Fibroblast of lung (primary cell): ENCODE measurements around the gene LBH. TPM values are rescaled to one million over a fixed set of nuclear protein-coding genes. Genes with fewer than 3 reads are reported as not detected.

Experiments
- DNase-seq, 2 donors: peaks; one replicate each; pipeline versions ENCODE4 v3.0.0 to v3.0.0-alpha.2; 2010; ENCODE audit warnings: low read depth in 2 of 2
- H2AFZ ChIP-seq: 2 replicates; pipeline ENCODE4 v1.5.1; 2012; ENCODE audit warnings: low read length, control low read depth, inconsistent platforms
- H3K27ac ChIP-seq: 2 replicates; pipeline ENCODE4 v1.5.1; 2011; ENCODE audit warnings: low read length, control low read depth; ENCODE audit not compliant: insufficient read depth
- H3K27me3 ChIP-seq: 2 replicates; pipeline ENCODE4 v1.5.1; 2011; ENCODE audit warnings: mild to moderate bottlenecking, low read length; ENCODE audit not compliant: control insufficient read depth, insufficient read depth
- H3K36me3 ChIP-seq: 2 replicates; pipeline ENCODE4 v1.5.1; 2011; ENCODE audit warnings: low read length; ENCODE audit not compliant: control insufficient read depth, insufficient read depth
- H3K4me1 ChIP-seq: 2 replicates; pipeline ENCODE4 v1.5.1; 2011; ENCODE audit warnings: low read length; ENCODE audit not compliant: control insufficient read depth, insufficient read depth; ENCODE audit errors: extremely low read depth
- H3K4me2 ChIP-seq: 2 replicates; pipeline ENCODE4 v1.5.1; 2011; ENCODE audit warnings: low read length, control low read depth; ENCODE audit not compliant: insufficient read depth; ENCODE audit errors: extremely low read depth
- H3K4me3 ChIP-seq, 4 experiments: fragments of 200-600 bp in 1 of 4; sonication (generic) in 1 of 4; replicated peaks in 1 of 4; 2 replicates each; pipeline ENCODE4 v1.5.1; 2011 to 2016; ENCODE audit warnings: low read length in 4 of 4, low read depth in 3 of 4, mild to moderate bottlenecking in 3 of 4, control low read depth in 2 of 4, inconsistent platforms in 1 of 4, mixed read lengths in 1 of 4; ENCODE audit not compliant: insufficient read depth in 1 of 4; ENCODE audit errors: control extremely low read depth in 1 of 4
- H3K79me2 ChIP-seq: 2 replicates; pipeline ENCODE4 v1.5.1; 2012; ENCODE audit warnings: mild to moderate bottlenecking, low read length, inconsistent platforms; ENCODE audit not compliant: control insufficient read depth, insufficient read depth
- H3K9ac ChIP-seq: 2 replicates; pipeline ENCODE4 v1.5.1; 2011; ENCODE audit warnings: mild to moderate bottlenecking, low read length, control low read depth; ENCODE audit not compliant: insufficient read depth
- H3K9me3 ChIP-seq: 2 replicates; pipeline ENCODE4 v1.5.1; 2012; ENCODE audit warnings: low read depth, low read length; ENCODE audit not compliant: control insufficient read depth, insufficient read depth
- H4K20me1 ChIP-seq: 2 replicates; pipeline ENCODE4 v1.5.1; 2011; ENCODE audit warnings: low read length; ENCODE audit not compliant: control insufficient read depth, insufficient read depth; ENCODE audit errors: extremely low read depth
- EZH2 ChIP-seq: IDR thresholded peaks from 2 replicates; pipeline ENCODE4 v1.5.1; 2012; ENCODE audit warnings: low read length, control low read depth, mild to moderate bottlenecking; ENCODE audit errors: missing control alignments
- polyA minus RNA-seq: library from RNA; depleted of rRNA, polyadenylated mRNA; stranded (reverse); fragments of >200 nt; gene quantifications from 2 replicates; pipeline ENCODE4 v1.2.3, GENCODE V29; 2011; ENCODE audit warnings: low replicate concordance
- polyA plus RNA-seq, 2 donors: library from polyadenylated mRNA; depleted of rRNA in 1 of 2; stranded (reverse) in 1 of 2; unstranded in 1 of 2; fragments of >200 nt; gene quantifications; 2 replicates each; pipeline ENCODE4 v1.2.1, GENCODE V29; 2011 to 2012; ENCODE audit warnings: missing spikeins in 1 of 2
- total RNA-seq: library from RNA; depleted of rRNA; stranded (reverse); fragments of >200 nt; gene quantifications from 2 replicates; pipeline ENCODE4 v1.2.1, GENCODE V29; 2014
- TF ChIP-seq, protein P1 (sequence below), 2 donors: IDR thresholded peaks in 1 of 2; conservative IDR thresholded peaks in 1 of 2; 1 replicate in 1 of 2; 2 replicates in 1 of 2; pipeline ENCODE4 v1.5.1; 2011 to 2012; ENCODE audit warnings: low read length in 2 of 2, control low read depth in 1 of 2, inconsistent platforms in 1 of 2, low read depth in 1 of 2, mild to moderate bottlenecking in 1 of 2

LBH gene
- total RNA-seq, result 351 and 926 TPM in 2 replicates
- polyA plus RNA-seq, result 320 and 604 TPM in 2 replicates
- 201 and 407 TPM in 2 replicates for polyA plus RNA-seq (2012)
- 396 and 765 TPM in 2 replicates for polyA minus RNA-seq

DNA sequence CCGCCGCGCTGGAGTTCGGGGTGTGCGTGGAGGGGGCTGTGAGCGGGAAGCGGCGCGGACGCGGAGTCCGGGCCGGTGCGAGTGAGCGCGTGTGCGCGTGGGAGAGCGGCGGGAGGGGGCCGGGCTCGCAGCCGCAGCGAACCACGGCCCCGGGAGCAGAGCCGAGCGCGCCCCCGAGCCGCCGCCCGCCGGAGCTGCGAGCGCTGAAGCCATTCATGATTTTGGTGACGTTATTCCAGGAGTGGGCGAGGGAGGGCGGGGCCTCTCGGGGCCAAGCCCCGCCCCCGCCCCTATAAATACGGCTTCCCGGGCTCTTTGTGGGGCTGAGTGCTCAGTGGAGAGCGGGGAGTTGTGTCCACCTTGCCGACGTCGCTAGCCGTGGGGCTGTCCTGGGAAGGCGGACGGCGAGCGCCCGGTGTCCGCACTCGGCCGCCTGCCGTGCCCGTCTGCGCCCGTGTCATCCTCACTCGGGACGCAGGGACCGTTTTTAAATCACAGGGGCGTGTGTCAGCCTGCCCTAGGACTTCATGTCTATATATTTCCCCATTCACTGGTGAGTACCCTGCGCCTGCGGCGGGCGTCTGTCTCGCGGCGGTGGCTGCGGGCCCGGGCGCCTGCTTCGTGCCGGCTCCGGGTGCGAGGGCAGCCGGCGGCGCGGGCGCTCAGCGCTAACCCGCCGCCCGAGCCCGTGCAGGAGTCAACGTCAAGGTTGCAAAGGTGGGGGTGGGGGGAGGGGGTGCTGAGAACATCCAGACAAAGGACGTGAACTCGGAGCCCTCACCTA is at the start of gene LBH:
Gene LBH, plus strand, starts transcription at position 323 of the 784 bp plus-strand sequence. Its CDS starts 205 bp downstream, at position 528.
- Histone ChIP-seq H2AFZ (peak within 1 kb of the TSS; percentile 29), H3K36me3 (peaks cover 19% of the 10 kb centered on the region), H3K9ac (peak within 1 kb of the TSS; percentile 90), H3K79me2 (peaks cover 48% of the 10 kb centered on the region), H3K4me3 (peak within 1 kb of the TSS; percentile 63 to 95 (median 93)), H4K20me1 (no peaks in the 10 kb centered on the region), H3K27ac (peak within 1 kb of the TSS; percentile 77), H3K9me3 (no peaks in the 10 kb centered on the region), H3K4me2 (peak within 1 kb of the TSS; percentile 94), H3K4me1 (peaks cover 13% of the 10 kb centered on the region), H3K27me3 (no peaks in the 10 kb centered on the region)
- TF ChIP-seq, protein P1, sequence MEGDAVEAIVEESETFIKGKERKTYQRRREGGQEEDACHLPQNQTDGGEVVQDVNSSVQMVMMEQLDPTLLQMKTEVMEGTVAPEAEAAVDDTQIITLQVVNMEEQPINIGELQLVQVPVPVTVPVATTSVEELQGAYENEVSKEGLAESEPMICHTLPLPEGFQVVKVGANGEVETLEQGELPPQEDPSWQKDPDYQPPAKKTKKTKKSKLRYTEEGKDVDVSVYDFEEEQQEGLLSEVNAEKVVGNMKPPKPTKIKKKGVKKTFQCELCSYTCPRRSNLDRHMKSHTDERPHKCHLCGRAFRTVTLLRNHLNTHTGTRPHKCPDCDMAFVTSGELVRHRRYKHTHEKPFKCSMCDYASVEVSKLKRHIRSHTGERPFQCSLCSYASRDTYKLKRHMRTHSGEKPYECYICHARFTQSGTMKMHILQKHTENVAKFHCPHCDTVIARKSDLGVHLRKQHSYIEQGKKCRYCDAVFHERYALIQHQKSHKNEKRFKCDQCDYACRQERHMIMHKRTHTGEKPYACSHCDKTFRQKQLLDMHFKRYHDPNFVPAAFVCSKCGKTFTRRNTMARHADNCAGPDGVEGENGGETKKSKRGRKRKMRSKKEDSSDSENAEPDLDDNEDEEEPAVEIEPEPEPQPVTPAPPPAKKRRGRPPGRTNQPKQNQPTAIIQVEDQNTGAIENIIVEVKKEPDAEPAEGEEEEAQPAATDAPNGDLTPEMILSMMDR (conservative IDR thresholded peaks at IDR 0.05 in 1 of 2, IDR thresholded peaks at IDR 0.05 in 1 of 2; ENCODE audit: low read depth in 1 of 2, low read length in 2 of 2), result no peak
- TF ChIP-seq EZH2, result no peak
- peak; percentile 79 to 88 for DNase-seq

DNA sequence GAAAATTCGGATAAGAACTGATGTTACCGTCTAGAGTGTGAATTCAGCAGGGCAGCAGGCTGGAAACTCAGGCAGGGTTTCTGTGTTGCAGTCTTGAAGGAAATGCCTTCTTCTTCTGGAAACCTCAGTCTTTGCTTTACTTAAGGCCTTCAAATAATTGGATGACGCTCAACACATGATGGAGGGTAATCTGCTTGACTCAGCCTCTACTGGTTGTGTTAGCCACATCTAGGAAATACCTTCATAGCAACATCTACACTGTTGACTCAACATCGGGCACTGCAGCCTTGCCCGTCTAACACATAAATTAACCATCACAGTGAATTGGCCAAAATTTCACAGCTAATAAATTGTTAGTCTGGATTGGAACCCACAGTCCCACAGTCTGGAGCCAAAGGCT is 47.3 kb upstream of the LBH start:
- H3K27me3 ChIP-seq, result peaks cover 10% of the 10 kb centered on the region
- H3K79me2 ChIP-seq, result no peaks in the 10 kb centered on the region
- H4K20me1 ChIP-seq, result no peaks in the 10 kb centered on the region
- no peaks in the 10 kb centered on the region for H3K9me3 ChIP-seq
- no peak overlapping the region for H3K4me3 ChIP-seq
- H3K9ac ChIP-seq, result no peak overlapping the region
- no peaks in the 10 kb centered on the region for H3K4me1 ChIP-seq
- TF ChIP-seq, protein P1 (conservative IDR thresholded peaks at IDR 0.05 in 1 of 2, IDR thresholded peaks at IDR 0.05 in 1 of 2; ENCODE audit: low read depth in 1 of 2, low read length in 2 of 2), result no peak
- TF ChIP-seq EZH2, result no peak
- H3K4me2 ChIP-seq, result no peak overlapping the region
- H2AFZ ChIP-seq, result no peak overlapping the region
- H3K36me3 ChIP-seq, result no peaks in the 10 kb centered on the region
- H3K27ac ChIP-seq, result no peak overlapping the region
- DNase-seq, result no peak

DNA sequence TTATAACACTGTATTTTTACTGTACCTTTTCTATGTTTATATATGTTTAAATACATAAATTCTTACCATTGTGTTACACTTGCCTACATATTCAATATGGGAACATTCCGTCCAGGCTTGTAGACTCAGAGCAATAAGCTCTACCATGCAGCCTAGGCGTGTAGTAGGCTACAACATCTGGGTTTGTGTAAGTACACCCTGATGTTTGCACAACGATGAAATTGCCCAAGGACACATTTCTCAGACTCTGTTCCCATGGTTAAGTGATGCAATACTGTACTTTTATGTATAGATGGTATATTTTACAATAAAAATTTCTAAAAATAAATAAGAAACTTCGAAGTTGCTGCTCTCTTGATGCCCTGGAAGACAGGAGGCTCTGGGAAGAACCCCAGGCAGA is 46.2 kb upstream of the LBH start:
- peak in 1 of 2 donors; percentile 93 for DNase-seq
- no peak for TF ChIP-seq EZH2
- TF ChIP-seq, protein P1 (conservative IDR thresholded peaks at IDR 0.05 in 1 of 2, IDR thresholded peaks at IDR 0.05 in 1 of 2; ENCODE audit: low read depth in 1 of 2, low read length in 2 of 2), result no peak
- H3K27me3 ChIP-seq, result peaks cover 6% of the 10 kb centered on the region
- no peaks in the 10 kb centered on the region for H3K79me2 ChIP-seq
- H3K9me3 ChIP-seq, result no peaks in the 10 kb centered on the region
- no peaks in the 10 kb centered on the region for H3K36me3 ChIP-seq
- no peak overlapping the region for H3K4me2 ChIP-seq
- H3K4me1 ChIP-seq, result no peaks in the 10 kb centered on the region
- no peak overlapping the region for H3K4me3 ChIP-seq
- H3K9ac ChIP-seq, result no peak overlapping the region
- no peak overlapping the region for H3K27ac ChIP-seq
- no peaks in the 10 kb centered on the region for H4K20me1 ChIP-seq
- H2AFZ ChIP-seq, result no peak overlapping the region
